Bronchial epithelial cell (primary cell): ENCODE measurements around the gene HNRNPA1L2. TPM values are rescaled to one million over a fixed set of nuclear protein-coding genes. Genes with fewer than 3 reads are reported as not detected.

Source experiments
- DNase-seq: peaks from one replicate; pipeline ENCODE4 v3.0.0-alpha.2; 2010; ENCODE audit warnings: low read depth
- FAIRE-seq: peaks from 2 replicates; lab custom pipeline; 2011; peaks lifted over from hg19 to GRCh38; lab: Jason Lieb, UNC
- H3K27me3 ChIP-seq: 2 replicates; pipeline ENCODE4 v1.5.1; 2011; ENCODE audit warnings: low read length; ENCODE audit not compliant: control insufficient read depth, insufficient read depth
- H3K36me3 ChIP-seq: 2 replicates; pipeline ENCODE4 v1.5.1; 2011; ENCODE audit warnings: low read length; ENCODE audit not compliant: control insufficient read depth, insufficient read depth
- H3K4me3 ChIP-seq: 2 replicates; pipeline ENCODE4 v1.5.1; 2011; ENCODE audit warnings: mild to moderate bottlenecking, low read depth, low read length, control low read depth
- CTCF ChIP-seq: IDR thresholded peaks from 2 replicates; pipeline ENCODE4 v1.5.1; 2011; ENCODE audit warnings: mild to moderate bottlenecking, moderate library complexity, low read length, control low read depth, inconsistent platforms; ENCODE audit not compliant: insufficient read depth, severe bottlenecking
- total RNA-seq: library from RNA; depleted of rRNA; stranded (reverse); fragments of >200 nt; gene quantifications from 2 replicates; pipeline ENCODE4 v1.2.1, GENCODE V29; 2014

Gene HNRNPA1L2
- total RNA-seq, 1 donor from 2014 or later = 3.7 TPM

- FAIRE-seq = no peak
- Histone ChIP-seq H3K4me3 (no peak overlapping the region), H3K36me3 (no peaks in the 10 kb centered on the region), H3K27me3 (no peaks in the 10 kb centered on the region)
- TF ChIP-seq CTCF = no peak
- DNase-seq = no peak
These were observed 8.5 kb downstream of the HNRNPA1L2 start for GRCh38 chr13:52650731-52651130.

- H3K36me3 ChIP-seq = no peaks in the 10 kb centered on the region
- peak overlapping the region; percentile 95 for H3K4me3 ChIP-seq
- DNase-seq (no peak), FAIRE-seq (no peak)
- TF ChIP-seq CTCF = no peak
- no peaks in the 10 kb centered on the region for H3K27me3 ChIP-seq
These were observed 9.6 kb downstream of the HNRNPA1L2 start for GRCh38 chr13:52651897-52652195.

GRCh38 chr13:52652196-52652979, 10.2 kb downstream of the HNRNPA1L2 start, which contains the start of gene SUGT1:
Gene SUGT1, plus strand, starts transcription at chr13:52652836. Its CDS starts 85 bp downstream, at chr13:52652921.
- DNase-seq (peak; percentile 91), FAIRE-seq (peak; percentile 47)
- peak; percentile 75 for TF ChIP-seq CTCF
- H3K27me3 ChIP-seq = no peaks in the 10 kb centered on the region
- H3K36me3 ChIP-seq = no peaks in the 10 kb centered on the region
- peak within 1 kb of the TSS; percentile 95 for H3K4me3 ChIP-seq

- no peaks in the 10 kb centered on the region for H3K36me3 ChIP-seq
- no peaks in the 10 kb centered on the region for H3K27me3 ChIP-seq
- no peak for TF ChIP-seq CTCF
- no peak for DNase-seq
- peak overlapping the region; percentile 95 for H3K4me3 ChIP-seq
- FAIRE-seq = no peak
These were observed 10.7 kb downstream of the HNRNPA1L2 start for GRCh38 chr13:52652980-52653303.

- DNase-seq (no peak), FAIRE-seq (no peak)
- H3K4me3 ChIP-seq = no peak overlapping the region
- H3K27me3 ChIP-seq = no peaks in the 10 kb centered on the region
- no peak for TF ChIP-seq CTCF
- H3K36me3 ChIP-seq = no peaks in the 10 kb centered on the region
These were observed 17.1 kb downstream of the HNRNPA1L2 start for GRCh38 chr13:52659340-52659739.

GRCh38 chr13:52664272-52664671, 22.0 kb downstream of the HNRNPA1L2 start:
- Histone ChIP-seq H3K4me3 (no peak overlapping the region), H3K36me3 (peaks cover 3% of the 10 kb centered on the region), H3K27me3 (no peaks in the 10 kb centered on the region)
- no peak for FAIRE-seq
- DNase-seq = no peak
- TF ChIP-seq CTCF = no peak
